ENCODE measurements around the gene MAGIX. TPM values are rescaled to one million over a fixed set of nuclear protein-coding genes. Genes with fewer than 3 reads are reported as not detected.
A peak's percentile ranks its signal among the peaks of the same experiment; 100 is the strongest.

The MAGIX gene
- total RNA-seq, 1 experiment from 2014 or later, result 3.8 TPM

DNA sequence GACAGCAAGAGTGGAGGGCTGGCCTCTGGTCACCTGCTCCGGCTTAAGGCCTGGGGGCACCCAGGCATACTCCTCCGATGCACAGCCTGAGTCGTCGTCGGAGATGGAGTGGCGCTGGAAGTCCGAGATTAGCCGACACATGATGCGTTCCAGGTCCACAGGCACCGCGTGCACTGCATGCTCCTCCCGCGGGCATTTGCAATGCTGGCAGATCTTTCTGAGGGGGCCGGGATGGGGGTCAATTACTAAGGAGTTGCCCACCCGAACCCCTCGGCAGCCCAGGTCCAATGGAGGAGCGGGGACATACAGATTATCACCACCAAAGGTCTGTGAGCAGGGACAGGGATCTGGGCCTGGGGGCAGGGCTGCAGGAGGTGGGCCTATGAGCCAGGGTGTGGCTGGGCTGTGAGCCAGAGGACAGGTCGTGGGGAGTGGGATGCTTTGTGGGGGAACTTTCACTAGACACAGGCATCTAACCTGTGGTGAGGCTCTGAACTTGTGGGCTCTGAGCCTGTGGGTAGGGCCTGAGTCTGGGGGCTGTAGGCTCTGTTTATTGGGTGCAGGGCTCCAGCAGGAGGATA is 21.2 kb downstream of the MAGIX start:
- DNase-seq (ENCODE audit: low read depth), result no peak

- peak; percentile 73 for DNase-seq (ENCODE audit: low read depth)
Observed at GRCh38 chrX:49184294-49185281, 22.0 kb downstream of the MAGIX start.

DNA sequence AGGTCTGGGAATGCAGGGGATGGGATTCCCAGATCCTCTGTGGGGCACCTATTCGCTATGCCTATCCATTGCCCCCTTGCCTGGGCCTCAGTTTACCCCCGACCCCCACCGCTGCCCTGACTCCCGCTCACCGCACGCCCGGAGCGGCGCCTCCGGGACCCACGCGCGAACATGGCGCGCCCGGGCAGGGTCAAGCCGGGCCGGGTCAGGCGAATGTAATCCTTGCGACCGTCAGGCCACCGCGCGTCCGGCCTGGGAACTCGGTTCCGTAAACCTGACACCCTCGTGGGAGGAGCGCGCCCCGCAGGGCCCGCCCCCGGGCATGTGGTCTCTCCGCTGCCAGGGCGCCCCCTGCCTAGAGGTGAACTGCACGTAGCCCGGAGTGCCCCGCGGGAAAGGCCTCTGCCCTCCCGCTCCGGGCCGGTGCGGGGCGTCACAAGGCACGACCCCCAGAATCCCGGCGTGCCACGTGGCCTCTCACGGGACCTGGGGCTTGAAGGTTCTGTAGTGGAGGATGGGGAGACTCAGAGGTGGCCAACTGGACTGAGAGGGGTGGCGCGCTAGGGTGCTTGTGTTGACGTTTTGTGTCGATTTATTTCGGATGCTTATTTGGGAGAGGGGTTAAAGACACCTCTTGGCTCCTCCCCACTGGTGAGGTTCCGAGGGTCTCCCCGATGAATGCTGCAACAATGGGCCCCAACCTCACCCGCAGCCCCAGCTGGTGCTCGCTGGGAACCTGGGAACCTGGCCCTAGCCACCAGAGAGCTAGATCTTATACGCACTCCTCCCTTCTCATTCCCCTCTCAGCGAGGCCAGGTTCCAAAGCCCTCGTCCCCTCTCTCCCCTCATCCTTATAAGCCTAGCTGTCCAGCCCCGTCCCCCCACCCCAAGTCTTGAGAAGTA is 23.8 kb downstream of the MAGIX start, which contains the start of gene PRICKLE3:
TSS of gene PRICKLE3 (minus strand) at position 249 of the 903 bp plus-strand sequence. CDS start at position 173, 76 bp downstream.
- peak; percentile 61 for DNase-seq (ENCODE audit: low read depth)

GRCh38 chrX:49187028-49187394 is 24.5 kb downstream of the MAGIX start:
- DNase-seq (ENCODE audit: low read depth), result no peak

- no peak for DNase-seq (ENCODE audit: low read depth)
Observed at GRCh38 chrX:49187526-49187925, 25.0 kb downstream of the MAGIX start.

DNA sequence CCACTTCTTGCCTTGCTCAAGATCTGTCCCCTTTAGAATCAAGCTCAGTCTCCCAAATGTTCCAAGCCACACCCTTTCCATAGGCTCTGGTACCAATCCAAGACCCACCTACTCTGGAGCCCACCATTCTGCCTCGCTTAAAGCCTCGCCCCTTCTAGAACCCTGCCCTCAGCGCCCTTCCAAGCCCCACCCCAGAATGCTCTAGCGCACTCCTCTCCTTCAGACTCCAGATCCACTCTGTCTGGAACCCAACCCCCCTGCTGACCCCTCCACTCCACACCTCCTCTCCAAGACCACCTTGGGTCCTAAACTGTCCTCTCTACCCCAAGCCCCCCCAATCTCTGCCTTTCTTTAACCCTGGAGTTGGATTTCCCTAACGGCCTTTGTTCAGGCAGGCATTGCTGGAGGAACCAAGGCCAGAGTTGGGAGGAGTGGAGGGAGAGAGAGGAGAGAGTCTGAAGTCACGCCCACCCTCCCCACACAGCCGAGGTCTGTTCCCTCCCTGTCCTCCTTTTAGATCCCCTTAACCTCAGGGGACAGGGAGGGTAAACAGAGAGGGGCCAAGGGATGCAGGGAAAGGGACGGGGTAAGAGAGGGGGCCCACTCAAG is 26.0 kb downstream of the MAGIX start:
- DNase-seq (ENCODE audit: low read depth), result no peak

DNA sequence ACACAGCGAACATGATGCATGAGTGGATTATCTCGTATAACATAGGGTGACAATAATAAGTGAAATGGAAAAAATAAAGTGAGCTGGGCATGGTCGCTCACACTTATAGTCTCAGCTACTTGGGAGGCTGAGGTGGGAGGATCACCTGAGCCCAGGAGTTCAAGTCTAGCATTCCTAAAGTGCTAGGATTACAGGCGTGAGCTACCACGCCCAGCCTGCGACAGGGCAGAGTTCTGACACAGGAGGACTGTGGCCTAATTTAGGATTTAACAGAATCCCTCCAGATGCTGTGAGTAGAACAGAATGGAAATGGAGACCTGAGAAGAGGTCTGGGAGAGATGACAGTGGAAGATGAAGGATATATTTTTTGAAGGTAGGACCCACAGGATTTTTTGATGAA is 27.0 kb downstream of the MAGIX start:
- DNase-seq (ENCODE audit: low read depth), result no peak

GRCh38 chrX:49190821-49191573 is 28.4 kb downstream of the MAGIX start:
- peak; percentile 98 for DNase-seq (ENCODE audit: low read depth)

GRCh38 chrX:49191574-49192011 is 29.0 kb downstream of the MAGIX start:
- no peak for DNase-seq (ENCODE audit: low read depth)

DNA sequence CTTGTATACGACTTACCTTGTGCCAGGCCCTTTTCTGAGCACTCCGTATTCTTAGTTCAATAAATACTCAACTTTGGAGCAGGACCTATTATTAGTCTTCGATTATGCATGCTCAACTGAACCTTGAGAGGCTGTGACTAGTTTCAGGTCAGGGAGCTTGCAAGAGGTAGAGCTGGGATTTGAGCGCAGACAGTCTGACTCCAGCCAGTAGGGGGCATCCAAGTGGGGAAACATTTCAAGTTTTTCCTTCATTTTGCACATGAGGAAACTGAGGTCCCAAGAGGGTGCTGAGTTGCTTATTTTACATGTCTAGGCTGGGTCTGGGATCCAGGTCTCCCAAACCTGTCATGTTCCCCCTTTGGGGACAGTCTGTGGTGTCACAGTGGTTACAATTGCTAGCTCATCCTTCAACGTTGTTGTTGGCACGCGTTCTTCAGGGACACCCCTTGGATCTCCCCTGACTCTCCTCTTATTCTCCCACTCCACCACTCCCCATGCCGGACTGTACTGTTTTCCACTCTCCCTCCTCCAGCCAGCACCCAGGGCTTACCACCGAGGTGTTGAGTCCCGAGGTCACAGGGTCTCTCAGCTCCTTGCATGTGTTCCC is 30.3 kb downstream of the MAGIX start:
- DNase-seq (ENCODE audit: low read depth), result no peak

DNA sequence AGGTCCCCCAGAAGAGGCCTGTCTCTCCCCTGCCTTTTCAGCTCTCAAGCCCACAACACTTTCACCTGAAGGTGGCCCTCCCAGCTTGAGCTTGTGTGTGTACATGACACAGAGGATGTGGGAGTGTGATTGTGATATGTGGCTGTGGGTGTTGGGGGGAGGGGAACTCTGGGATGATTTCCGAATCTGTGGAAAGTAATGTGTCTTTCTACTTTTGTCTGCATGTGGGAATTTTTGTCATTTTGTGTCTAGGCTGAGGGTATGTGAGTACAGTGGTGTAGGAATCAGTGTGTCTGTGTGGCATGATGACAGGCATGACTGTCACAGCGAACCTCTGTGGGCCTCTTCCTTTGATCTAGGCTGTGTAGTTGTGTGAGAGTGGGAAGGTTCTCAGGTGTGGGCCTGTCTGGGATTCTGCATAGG is 31.0 kb downstream of the MAGIX start:
- DNase-seq (ENCODE audit: low read depth), result no peak

- DNase-seq (ENCODE audit: low read depth), result no peak
Observed at GRCh38 chrX:49197543-49198087, 35.1 kb downstream of the MAGIX start.

- DNase-seq (ENCODE audit: low read depth), result no peak
Observed at GRCh38 chrX:49198540-49199314, 36.2 kb downstream of the MAGIX start.

DNA sequence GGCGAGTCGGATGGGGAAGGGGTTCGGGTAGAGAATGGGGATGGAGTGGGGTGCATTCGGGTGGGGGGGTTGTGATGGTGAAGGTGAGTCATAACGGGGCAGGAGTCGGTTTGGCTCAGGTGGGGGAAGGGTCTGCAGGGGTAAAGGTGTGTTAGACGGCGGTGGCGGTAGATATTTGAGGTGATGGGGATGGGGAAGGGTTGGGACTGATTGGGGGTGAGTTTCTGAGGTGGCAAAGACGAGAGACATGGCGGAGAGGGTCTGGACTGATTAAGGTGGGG is 36.7 kb downstream of the MAGIX start:
- DNase-seq (ENCODE audit: low read depth), result no peak

DNA sequence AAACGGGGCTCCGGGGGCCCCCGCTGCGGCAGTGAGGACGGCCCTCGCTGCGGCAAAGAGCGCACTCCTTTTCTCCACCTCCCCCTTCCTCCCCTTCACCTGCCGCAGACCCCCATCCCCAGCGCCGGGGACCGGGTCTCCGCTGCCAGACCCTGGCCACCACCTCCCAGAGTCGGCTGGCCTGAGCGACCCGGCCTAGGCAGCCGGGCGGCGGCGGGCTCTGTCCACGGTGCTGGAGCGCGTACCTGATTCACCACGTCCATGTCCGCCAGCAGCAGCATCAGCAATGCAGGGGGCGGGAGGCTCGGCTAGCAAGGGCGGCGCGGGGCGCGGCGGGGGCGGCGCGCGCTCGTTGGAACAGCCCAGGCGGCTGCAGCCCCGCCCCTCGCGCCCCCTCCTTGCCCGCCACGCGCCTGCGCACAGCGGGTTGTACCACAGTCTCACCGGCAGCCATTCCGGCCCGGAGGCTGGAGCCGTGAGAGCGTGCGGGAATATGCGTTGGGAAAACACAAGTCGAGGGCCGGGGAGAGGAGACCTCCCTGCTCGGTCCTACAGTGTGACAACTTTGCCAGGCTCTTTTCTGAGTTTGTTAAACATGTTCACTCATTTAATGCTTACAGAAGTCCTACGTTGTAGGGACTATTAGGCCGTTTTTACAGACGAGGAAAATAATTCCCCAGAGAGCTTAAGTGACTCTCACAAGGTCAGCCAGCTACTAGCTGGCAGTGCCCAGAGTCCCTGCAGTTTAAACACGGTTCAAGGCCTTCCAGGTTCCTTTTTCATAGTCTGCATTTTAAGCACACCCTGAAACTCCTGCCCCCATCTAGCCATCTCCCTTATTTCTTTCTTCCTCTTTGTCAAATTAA is 37.6 kb downstream of the MAGIX start, which contains the start of gene SYP:
TSS of gene SYP (minus strand) at position 288 of the 866 bp plus-strand sequence. CDS start at position 281, 7 bp downstream.
- peak; percentile 73 for DNase-seq (ENCODE audit: low read depth)

GRCh38 chrX:49202022-49202421 is 39.5 kb downstream of the MAGIX start:
- no peak for DNase-seq (ENCODE audit: low read depth)

DNA sequence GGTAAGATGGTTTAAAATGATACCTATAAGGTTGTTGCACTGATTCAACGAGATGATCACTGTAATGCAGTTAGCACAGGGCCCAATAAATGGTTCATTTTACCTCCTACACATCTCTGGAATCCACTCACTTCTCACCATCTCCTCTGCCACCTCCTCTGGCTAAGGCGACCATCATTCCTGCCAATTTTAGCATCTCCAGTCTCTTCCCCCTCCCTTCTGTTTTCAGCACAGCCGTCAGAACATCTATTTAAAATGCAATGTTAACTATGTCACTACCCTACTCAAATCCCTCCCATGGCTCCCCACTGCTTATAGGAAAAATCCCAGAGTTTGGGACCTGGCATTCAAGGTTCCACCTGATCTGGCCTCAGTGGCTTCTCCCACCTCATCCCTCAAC is 41.0 kb downstream of the MAGIX start:
- no peak for DNase-seq (ENCODE audit: low read depth)

- DNase-seq (ENCODE audit: low read depth), result no peak
Observed at GRCh38 chrX:49204017-49204416, 41.5 kb downstream of the MAGIX start.

Data from LHCN-M2 (cell line).